ENCODE results near the gene SLC25A29.
"Not testable (repeated sequence)": the region's sequence is repeated elsewhere in the genome, so short reads cannot be mapped to it uniquely, and the experiment has no call there.

Gene SLC25A29

GRCh38 chr14:100292776-100293461, 13.3 kb downstream of the SLC25A29 start:
- no peak for DNase-seq

DNA sequence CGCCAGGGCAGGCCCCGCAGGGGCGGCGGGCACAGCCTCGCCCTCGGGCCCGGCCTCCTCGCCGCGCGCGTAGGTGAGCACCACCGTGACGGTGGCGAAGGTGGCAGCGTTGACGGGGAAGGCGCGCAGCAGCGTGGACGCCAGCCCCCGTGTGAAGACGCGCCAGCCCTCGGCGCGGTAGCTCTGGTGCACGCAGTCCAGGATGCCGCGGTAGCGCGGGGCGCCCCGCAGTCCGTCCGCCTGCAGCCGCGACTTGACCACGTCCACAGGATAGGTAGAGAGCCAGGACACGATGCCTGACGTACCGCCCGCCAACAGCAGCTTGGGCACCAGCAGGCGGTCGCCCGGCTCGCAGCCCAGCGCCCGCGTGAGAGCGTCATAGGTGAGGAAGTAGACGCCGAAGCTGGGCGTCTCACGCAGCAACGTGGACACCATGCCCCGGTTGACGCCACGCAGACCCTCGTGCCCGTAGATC, 13.9 kb downstream of the SLC25A29 start:
- no peak for DNase-seq

DNA sequence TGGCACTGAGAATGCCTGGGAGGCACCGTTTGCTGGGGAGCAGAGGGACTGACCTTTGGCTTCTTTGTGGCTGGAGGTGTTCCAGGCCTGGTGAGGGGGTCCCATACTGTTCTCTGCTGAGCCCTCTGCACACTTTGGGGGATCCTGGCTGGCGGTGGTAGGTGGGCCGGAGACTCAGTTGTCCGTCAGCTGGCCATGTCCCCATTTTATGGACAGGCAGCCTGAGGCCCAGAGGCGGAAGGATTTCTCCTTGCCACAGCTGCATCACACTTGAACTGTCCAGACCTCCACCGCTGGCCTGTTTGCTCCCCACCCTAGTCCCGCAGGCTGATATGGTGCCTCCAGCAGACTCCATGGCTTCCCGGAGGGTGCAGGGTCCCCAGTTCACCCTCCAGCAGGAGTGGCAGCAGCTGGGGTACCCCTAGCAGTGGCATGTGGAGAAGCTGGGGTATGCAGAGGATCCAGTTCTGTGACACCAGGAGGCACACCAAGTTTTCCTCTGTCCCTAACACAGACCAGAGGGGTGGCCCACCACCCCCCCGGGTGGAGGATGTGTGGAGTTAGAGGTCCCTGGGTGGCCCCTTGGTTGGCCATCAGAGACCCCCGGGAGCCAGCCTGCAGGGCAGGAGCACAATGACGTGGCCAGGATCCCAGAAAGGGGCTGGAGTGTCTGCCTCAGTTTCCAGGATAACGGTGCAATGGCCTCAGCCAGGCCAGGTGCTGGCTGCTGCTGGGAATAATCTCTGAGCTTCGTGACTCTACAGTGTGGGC, 14.8 kb downstream of the SLC25A29 start:
- DNase-seq = no peak

DNA sequence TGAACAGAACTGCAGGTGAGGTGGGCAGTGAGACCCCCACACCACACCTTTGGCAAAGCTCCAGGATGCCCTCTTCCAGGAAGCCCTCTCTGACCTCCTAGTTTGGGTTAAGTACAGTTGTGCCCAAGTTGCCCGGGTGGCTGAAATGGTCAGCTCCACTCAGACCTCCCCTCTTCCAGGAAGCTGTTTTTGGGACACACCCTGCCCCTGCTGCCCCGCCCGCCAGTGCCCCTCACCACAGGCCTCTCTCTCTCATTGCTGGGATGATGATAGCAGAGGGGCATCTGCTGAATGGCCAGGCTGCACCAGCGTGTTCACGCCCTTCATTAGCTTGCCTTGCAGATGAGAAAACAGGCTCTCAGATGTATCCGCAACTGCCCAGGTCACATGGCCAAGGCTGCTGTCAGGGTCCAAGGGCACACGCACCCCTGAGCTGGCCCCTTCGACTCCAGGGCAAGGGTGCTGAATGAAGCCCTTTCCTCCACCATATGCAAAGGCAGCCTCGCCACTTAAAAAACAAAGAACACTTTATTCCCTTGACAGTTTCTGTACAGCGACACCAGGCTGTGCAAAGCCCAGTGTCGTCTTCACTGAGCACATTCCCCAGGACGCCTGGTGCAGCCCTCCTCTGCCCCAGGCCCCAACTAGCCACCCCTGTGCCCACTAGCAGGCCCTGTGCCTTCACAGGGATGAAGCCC, 15.5 kb downstream of the SLC25A29 start:
- peak; percentile 56 for DNase-seq

- no peak for DNase-seq
Observed at GRCh38 chr14:100289916-100290606, 16.2 kb downstream of the SLC25A29 start.

DNA sequence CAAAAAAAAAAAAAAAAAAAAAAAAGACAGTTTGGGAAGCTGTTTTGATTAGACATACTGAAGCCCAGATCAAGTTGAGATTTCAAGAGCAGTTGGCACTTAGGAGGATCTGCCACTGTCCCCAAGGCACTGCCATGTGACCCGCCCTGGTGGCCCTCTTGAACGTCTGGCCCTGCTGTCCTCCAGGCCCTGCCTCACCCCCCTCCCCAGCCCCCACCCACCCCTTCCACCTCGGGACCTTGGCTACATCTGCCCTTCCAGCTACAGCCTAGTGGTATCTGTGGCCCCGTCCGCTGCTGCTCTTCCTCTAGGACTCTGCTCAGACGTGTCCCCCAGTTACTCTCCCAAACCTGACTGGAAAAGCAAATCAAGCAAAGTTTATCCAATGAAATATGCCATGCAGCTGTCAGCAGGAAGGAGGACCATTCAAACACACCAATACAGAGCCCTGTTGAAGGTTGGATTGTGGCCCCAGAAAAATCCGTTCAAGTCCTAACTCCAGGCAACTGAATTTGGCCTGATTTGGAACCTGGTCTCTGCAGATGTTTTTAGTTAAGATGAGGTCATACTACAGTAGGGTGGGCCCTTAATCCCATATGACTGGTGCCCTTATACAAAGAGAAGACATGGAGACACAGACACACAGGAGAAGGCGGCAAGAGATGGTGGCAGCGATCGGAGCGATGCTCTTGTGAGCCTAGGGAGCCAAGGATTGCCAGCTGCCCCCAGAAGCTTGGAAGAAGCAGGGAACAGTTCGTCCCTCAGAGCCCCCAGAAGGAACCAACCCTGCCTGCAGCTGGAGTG, 17.7 kb downstream of the SLC25A29 start:
- DNase-seq = no peak

DNA sequence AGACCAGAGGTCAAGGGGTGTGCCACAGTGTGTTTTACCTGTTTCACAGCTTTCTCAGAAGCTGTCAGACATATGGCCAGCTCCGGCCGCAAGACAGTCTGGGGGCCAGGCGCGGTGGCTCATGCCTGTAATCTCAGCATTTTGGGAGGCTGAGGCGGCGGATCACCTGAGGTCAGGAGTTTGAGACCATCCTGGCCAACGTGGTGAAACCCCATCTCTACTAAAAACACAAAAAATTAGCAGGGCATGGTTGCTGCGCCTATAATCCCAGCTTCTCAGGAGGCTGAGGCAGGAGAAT, 18.3 kb downstream of the SLC25A29 start:
- DNase-seq = not testable (repeated sequence)

DNA sequence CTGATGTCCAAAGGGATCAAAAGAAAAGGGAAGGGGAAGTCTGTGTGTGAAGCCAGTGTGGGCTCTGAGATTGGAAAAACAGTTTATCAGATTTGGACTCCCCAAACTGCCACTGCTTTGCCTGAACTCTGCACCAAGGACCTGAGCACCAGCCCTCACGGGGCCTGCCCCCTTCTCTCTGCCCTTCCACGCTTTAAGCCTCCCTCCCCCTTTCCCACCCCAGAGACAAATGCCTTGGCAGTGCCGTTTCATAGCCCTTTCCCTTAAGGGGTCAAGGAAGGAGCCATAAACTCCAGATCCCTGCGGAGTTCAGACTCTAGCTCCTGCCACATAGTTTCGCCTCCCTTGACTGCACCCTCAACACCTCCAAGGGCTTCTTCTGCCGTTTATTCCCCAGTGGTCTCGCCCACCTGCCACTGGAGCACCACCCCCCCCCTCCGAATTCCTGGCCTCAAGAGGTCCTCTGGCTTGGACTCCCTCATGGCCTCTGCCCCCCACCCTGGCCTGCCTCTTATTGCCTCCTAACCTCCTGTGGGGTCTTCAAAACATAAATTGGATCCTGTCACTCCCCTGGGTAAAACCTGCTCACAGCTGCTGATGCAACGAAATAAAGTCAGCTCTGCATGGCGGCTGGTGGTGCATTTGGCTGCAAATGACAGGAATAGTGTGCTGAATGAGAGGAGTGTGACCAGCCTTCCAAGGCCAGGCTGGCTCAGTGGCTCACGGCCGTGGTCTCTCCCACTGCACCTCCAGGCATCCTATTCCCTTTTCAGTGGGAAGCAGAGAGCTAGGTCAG, 18.8 kb downstream of the SLC25A29 start:
- no peak for DNase-seq

DNA sequence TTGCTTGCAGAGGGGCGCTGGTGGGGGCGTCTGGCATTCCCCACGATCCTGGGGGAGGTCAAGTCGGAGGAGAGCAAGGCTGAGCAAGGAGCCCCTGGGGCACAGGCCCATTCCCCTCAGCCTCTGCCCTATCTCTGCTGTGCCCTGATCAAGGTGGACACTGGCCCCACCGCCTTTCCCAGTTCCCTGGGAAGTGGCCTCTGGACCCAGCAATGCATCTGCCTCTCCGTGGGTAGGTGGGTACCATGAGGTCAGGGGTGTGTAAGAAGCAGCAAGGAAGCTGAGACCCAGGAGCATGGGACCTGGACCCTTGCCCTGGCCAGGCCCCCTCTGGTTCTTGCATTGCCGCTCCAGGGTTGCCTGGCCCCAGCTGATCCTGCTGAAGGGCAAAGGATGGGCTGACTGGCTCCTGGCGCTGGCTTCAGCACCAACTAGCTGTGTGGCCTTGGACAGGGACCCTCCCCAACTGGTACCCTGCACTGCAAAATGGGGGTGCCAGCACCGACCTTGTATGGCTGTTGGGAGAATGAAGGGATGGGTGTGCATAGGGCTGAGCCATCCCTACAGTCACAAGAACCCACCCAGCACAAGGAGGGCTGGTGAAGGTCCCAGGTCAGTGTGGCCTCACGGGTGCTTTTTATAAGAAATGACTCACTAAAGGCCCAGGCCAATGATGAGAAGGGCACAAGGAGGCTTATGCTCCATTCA, 19.6 kb downstream of the SLC25A29 start:
- DNase-seq = no peak

DNA sequence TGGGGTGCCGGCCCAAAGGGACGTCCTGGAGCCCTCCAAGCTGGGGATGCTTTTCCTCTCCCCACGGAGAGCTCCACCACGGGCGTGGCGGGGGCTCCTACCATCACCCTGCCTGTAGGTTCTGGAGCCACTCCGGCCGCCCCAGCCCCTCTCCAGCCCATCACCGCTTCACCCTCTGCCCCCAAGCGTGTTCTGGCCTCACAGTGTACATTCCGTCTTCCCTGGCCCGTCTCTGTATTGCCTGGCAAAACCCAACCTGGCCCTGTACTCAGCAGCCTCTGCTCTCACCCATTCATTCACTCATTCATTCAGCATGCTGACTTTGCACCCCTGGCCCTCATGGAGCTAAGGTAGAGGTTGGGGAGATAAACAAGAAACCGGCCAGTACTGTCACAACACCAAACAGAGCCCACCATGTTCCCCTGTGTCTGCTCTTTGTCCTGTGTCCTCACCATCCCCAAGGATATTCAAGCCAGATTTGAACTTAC, 20.3 kb downstream of the SLC25A29 start:
- DNase-seq = no peak

DNA sequence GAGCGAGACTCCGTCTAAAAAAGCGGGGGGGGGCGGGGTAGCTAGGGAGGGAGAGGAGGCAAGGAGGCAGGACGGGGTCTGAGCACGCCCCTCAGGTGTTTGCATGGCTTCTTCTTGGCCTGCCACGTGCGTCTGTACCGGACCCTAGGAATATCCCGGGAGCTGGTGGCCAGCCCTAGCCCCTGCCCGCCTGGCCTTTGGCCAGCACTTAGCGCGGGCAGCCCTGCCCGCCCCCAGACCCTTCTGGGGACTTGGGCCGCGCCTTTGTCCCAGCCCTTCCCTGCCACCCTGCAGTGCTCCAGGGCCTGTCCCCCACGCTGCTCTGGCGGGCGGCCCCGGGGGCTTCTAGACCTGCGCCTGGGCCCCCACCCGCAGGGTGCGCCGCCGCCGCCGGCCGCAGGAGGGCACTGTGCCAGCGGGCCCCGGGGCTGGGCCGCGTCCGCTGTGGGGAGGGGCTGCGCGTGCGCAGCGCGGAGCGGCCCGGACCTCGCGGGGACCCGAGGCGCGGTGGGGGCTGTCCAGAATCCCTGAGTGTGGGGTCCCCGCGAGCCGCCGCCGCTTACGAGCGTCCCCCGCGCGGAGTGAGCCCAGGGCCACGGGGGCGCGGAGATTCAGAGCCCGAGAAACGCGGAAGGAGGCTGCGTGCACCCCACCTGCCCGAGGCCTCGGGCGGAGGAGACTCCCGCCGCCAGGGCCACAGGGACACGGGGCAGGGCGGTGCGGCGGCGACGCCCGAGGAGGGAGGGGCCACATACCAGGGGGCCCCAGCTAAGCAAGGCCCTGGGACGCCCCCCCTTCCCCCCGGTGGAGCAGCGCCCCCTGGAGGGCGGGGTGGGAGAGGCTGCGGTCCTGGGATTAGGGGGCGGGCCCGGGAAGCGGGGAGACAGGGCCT, 21.0 kb downstream of the SLC25A29 start:
- peak; percentile 84 for DNase-seq

DNA sequence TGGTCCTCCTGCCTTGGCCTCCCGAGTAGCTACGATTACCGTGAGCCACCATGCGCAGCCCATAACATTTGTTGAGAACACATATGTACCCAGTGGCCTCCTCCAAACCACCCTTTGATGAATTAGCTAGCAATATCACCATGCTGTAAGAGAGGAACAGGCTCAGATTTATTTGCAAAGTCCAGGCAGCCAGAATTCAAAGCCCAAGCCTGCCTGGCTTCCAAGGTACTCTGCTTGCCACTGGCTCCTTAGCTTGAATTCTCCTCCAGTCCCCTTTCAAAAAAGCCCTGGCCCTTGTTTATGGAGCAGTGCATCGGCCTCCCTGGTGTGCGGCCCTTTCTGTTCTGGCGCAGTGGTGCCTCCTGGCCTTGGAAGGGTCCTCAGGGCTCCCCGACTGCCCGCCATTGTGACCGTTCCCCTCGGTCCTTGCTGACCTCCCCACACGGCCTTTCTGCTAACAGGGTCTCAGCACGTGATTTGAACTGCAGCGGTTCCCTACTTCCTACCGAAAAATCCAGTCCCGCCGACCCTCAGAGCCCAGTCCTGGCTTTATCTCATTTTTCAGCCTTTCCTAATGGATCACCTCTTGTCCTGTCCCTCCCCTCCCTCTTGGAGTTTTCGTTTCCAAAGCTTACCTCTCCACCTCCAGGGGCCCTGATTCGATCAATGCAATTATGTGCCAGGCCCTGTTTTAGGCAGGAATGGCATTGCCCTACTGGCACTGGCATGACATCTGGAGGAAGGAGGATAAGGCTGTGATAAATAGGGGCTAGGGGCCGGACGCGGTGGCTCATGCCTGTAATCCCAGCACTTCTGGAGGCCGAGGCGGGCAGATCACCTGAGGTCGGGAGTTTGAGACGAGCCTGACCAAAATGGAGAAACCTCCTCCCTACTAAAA, 22.0 kb downstream of the SLC25A29 start:
- no peak for DNase-seq

GRCh38 chr14:100283436-100283835, 22.8 kb downstream of the SLC25A29 start:
- DNase-seq = not testable (repeated sequence)

DNA sequence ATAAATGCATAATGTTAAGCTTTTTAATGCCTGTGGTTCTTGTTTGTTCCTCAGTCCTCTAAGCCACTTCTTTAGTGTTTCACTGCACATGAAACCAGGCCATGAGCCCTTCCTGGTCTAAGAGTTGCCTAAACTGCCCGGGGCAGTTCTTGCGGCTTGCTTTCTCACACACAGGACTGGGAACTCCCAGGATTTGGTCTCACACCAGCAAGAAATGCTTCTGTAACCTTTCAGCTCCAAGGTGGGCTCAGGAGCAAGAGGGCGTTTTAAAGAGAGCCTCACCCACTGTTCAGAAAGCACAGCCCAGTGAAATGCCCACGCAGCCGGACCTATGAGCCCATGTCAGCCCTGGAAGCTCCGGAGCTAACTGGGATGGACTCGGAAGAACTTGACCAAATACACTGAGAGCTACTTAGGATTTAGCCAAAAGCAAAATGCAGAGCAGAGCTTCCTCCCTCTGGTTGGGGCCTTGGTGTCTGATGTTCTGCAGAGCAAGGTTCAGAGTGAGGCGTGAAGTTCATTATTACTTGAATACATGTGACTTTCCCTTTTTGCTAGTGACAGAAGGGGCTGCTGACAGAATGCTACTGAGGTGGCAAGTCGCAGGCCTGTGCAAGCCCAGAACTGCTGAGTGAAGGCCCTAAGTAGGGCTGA, 23.4 kb downstream of the SLC25A29 start:
- no peak for DNase-seq

GRCh38 chr14:100282083-100282350, 24.2 kb downstream of the SLC25A29 start:
- no peak for DNase-seq

DNA sequence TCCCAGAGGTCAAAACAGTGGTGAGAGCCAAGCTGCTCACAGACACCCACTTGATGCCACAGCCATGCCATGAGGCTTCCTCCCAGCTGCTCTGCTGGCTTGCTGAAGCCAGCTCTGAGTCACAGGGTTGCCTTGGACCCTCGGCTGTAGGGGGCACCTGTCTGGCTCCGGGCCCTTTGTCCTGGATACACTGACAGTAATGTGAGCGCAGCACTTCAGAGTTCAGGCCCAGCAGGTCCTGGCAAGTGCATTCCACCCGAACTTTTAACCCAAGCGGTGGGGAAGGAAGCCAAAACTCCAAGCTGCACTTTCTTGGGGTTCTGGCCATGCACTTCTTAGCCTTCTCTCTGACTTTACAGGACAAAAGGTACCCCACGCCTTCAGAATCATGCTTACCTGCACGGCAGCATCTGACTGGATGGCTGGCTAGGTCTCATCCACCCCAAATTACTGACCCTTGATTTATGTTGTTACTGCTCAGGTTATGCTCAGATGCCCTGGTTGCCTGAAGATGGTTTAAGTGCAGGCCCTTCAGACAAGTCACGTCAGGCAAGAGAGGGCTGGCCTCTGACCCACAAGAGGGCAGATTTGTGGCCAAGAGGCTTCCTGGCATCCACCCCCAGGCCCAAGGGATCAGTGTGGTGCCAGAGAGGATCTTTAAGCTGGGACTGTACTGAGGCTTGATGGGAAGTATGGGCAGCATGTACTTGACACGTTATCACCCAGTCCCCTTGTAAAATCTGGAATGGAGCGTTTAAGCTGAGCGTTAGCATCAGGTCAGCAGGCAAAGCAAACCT, 24.8 kb downstream of the SLC25A29 start:
- no peak for DNase-seq

- no peak for DNase-seq
Observed at GRCh38 chr14:100279563-100279962, 26.7 kb downstream of the SLC25A29 start.
